Activated naive CD4-positive, alpha-beta T cell (primary cell): ENCODE results near the gene SCAI.
"Not testable (repeated sequence)": the region's sequence is repeated elsewhere in the genome, so short reads cannot be mapped to it uniquely, and the experiment has no call there.

ENCODE experiments used
- DNase-seq, 4 experiments: peaks; one replicate each; lab custom pipeline; 2025; lab: John Stamatoyannopoulos, UW

The SCAI gene

DNA sequence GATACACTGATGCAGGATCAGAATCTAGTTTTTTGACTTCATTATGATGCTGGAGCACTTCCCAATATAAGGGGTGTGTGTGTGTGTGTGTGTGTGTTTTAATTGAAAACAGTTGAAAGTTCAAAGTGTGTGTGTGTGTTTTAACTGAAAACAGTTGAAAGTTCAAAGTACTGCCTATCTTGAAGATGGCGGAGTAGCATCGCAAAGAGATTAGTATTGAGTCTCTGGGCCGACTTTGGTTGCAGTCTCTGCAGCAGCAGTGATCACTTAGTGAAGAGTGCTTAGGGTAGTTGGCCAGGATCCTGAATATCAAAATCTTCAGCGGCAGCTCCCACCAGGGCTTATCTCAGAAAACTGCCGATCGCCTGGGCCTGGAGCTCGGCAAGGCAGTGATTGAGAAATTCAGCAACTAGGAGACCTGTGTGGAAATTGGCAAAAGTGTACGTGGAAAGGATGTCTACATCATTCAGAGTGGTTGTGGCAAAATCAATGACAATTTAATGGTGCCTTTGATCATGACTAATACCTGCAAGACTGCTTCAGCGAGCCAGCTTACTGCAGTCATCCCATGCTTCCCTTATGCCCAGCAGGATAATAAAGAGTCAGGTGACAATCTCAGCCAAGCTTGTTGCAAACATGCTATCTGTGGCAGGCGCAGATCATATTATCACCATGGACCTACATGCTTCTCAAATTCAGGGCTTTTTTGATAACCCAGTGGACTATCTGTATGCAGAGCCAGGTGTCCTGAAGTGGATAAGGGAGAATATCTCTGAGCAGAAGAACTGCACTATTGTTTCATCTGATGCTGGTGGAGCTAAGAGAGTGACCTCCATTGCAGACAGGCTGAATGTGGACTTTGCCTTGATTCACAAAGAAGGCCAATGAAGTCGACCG lies 7.3 kb upstream of the SCAI start:
- no peak for DNase-seq

DNA sequence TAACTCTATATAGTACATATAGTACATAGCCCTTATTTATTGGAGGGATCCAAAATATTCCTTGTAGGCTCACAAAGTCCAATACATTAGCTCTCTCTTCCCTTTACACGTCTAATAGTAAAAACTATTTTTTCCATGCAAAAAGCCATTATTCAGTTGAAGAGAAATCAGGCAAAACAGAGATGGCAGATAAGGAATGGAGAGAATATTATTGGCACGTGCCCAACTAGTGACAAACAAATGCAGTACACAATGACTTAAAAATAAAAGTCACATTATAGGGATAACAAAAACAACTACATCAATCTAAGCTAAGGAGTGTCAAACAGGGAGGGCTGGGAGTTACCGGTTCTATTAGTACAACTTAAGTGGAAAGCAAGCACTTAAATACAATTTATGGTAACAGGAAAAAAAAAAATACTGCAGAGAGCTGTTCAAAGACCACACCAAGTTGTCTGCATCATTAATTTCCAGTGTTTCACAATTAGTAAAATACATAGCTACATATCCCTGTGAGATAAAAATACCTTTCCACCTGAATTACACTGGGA lies 4.1 kb upstream of the SCAI start:
- DNase-seq: no peak

DNA sequence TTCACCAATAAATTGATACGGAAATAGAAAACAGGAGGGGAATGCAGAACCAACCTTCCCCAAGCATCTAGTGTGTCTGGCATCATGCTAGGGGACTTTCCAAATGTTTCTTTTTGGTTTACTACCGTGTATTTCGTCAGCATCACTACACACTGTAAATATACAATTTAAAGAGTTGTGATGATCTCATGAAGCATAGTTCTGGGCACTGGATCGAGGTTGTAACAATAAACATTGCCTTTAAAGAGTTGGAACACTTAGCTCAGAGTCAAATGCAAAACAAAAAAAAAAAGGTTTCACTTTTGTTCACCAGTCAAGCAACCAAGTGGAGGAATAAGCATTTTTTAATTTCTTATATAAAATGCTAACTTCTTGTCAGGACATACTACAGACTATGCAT lies 2.9 kb upstream of the SCAI start:
- no peak for DNase-seq

DNA sequence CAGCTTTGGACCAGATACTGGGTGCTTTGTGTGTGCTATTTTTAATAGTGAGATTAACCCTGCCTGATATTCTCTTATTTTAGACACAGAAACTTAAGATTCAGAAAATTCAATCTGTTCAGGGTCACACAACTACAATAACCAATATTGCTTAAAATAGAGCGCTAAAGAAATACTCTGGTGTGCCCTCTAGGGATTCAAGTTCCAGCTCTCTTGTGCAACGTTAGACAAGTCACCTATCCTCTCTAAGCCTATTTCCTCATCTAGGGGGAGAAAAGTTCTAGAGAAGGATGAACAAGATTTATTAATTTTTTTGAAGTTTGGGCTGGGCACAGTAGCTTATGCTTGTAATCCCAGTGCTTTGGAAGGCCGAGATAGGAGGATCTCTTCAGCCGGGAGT lies 2.1 kb upstream of the SCAI start:
- no peak for DNase-seq

DNA sequence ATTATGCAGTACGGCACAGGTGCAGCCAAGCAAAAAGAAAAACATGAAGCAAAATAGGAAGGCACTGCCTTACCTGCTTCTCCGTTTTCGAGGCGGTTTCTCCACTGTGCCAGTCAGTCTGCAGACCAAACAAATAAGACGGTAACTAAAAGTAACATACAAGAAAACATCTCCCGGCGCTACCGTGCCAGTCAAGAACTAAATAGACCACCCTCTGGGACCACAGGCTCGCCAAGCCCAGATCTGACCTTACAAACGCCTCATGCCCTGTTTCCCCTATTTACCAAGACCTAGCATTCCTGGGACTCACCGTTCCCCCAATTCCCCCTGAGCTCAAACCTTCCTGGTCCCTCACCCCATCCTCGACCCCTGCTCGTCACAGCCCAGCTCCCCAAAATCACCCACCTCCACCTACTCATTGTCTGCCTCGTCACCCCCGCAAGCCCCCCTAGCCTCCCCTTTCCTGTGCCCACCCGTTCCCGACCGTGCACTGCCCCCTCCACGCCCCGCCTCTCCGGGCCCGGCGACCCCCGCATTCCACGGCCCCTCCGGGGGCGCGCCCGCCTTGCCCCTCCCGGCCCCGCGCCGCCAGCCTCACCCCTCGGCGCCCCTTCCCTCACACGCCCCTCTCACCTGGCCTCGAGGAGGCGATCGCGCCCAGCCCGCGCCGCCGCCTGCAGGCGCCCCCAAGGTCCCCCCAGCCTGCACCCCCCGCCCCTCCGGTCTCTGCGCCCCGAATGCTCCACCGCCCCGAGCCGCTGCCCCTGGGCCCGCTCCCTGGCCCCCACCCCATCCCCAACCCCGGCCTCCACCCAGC lies 560 bp downstream of the SCAI start:
- DNase-seq: peak in 1 of 4 experiments; percentile 20

DNA sequence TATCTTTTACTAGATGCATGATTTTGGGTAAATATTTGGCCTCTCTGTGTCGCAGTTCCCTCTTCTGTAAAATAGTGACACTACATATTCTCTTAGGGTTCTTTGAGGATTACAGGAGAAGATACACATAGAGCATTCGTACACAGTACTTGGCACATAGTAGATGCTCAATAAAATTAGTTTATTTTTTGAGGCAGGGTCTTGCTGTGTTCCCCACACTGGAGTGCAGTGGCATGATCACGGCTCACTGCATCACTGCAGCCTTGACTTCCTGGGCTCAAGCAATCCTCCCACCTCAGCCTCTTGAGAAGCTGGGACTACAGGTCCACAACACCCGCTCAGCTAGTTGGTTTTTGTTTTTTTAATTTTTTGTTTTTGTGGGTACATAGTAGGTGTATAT lies 1.6 kb downstream of the SCAI start:
- DNase-seq: no peak

DNA sequence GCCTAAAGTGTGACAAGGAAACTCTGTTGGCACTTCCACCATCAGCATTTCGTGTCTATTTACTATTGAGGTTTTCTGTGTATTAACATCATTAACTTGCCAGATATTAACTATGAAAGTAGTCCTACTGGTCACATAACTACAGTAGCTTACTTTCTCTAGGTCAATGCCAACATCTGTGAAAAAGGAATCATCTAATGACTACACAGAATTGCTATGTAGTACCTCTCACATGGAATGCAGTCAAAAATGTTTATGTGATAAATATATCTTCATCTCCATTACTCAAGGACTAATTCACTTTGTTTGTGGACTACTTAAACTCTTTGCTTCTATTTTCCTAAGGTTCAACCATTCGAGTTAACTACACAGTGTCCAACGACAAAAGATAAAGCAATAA lies 2.1 kb downstream of the SCAI start:
- no peak for DNase-seq

DNA sequence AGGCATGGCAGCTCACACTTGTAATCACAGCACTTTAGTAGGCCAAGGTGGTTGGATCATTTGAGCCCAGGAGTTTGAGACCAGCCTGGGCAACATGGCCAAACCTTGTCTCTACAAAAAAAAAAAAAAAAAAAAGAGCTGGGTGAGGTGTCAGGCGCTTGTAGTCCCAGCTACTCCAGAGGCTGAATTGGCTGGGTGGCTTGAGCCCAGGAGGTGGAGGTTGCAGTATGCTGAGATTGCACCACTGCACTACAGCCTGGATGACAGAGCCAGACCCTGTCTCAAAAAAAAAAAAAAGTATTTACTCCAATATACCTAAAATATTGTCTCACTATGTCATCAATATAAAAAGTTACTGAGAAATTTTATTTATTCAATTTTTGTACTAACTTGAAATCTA lies 2.8 kb downstream of the SCAI start:
- no peak for DNase-seq

DNA sequence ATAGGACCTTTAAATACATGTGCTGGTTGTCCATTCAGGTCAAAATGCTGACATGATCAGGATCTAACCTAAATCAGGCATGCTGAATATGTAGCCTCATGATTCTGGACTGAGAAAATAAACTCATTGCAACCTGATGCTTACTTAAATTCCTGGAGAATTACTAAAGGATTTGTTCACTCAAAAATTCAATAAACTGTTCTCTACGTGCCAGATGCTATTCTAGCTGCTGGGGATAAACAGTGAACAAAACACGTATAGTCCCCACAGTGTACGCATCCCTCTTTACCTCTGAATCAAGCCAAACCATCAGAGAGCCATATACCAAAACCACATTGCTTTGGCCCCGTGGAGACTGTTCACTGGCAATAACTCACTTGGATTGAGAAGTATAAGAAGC lies 6.1 kb downstream of the SCAI start:
- DNase-seq: no peak

DNA sequence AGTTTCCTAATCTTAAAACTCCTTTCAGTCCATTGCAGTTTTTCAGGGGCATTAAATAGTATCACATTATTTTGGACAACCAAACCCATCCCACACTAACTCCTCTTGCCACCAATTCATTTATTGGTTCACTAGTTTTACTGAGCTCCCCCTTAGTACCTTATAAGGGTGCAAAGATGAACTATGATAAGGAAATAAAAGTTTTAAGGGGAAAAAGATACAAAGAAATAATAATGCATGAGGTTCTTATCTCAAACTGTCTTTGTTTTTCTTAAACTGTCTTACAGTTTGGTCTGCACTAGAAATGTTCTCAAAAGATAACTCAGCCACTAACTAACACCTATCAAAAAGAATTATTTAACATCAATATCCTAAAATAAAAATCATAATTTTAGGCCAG lies 8.4 kb downstream of the SCAI start:
- DNase-seq: no peak

DNA sequence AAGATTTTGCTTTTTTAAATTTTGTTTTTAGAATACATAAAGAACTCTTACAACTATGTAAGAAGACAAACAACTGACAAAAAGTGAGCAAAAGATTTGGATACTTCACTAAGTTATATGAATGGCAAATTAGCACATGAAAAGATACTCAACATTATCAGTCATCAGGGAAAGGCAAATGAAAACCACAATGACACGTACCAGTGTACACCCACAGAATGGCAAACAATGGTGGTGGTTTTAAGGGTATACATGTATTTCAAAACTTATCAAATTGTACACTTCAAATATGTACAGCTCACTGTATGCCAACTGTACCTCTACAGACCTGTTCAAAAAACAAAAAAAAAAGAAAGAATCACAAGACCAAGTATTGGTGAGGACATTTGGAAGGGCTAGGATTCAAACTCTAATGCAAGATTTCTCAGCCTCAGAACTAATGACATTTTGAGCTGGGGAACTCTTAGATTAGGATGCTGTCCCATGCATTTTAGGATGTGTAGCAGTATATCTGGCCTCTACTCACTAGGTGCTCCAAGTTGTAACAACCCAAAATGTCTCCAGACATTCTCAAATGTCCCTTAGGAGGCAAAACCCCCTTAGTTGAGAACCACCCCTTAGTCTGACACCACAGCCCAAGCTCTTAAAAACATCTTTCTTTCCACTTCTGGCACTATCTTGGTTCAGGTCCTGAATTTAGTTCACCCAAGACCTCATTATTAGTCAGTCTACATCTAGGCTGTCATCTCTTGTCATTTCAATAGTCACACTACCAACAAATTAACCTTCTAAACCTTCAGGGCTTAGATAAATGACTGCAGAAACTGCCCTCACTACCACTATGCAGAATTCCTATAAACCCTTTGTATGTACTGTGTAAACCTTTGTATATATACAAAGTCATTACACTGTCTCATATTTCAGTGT lies 9.7 kb downstream of the SCAI start:
- no peak for DNase-seq

DNA sequence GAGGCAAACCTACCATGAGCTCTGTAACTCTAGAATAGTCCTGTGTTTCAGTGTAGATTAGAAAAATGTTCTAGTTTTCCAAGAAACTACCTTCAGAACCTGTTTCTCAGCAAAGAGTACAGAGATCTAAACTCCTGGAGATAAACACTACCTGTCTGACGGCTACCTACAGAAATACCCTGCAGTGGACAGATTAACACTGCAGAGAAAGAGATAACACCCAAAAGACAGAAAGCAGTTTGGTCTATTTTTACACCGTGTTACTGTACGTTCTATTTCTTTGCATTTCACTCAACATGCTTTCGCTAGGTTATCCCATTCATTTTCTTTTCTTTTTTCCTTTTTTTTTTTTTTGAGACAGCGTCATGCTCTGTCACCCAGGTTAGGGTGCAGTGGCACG lies 11.6 kb downstream of the SCAI start:
- DNase-seq: no peak

DNA sequence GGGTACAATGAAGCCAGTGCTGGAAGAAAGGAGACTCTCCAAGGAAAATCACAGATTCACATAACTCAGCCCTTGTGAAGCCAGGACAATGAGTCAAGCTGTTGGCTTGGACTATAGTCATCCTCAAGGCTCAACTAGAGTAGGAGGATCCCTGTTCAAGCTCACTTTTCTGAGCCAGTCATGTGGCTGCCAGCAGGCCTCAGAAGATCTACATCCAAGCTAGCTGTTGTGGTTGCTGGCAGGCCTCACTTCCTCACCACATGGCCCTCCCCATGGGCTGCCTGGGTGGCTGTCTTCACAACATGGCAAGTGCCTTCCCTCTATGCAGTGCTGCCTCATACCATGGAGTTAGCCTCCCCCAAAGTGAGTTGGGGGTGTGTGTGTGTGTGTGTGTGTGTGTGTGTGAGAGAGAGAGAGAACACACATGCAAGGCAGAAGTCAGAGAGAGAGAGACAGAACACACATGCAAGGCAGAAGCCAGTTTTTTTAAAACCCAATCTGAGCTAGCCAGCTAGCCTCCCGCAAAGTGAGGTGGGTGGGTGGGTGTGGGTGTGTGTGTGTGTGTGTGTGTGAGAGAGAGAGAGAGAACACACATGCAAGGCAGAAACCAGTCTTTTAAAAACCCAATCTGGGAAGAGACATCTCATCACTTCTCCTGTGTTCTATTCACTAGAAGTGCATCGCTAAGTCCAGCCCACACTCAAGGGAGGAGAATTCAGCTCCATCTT lies 17.1 kb downstream of the SCAI start:
- peak; percentile 9 to 70 (median 38) for DNase-seq

DNA sequence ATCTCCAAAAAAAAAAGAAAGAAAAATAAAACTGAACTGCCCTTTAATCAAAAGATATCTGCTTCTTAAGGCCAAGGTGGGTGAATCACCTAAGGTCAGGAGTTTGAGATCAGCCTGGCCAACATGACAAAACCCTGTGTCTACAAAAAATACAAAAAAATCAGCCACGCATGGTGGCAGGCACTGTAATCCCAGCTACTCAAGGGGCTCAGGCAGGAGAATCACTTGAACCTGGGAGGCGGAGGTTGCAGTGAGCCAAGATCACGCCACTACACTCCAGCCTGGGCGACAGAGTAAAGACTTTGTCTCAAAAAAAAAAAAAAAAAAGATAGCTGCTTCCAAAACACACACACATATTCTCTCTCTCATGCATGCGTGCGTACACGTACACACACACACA lies 17.8 kb downstream of the SCAI start:
- no peak for DNase-seq

DNA sequence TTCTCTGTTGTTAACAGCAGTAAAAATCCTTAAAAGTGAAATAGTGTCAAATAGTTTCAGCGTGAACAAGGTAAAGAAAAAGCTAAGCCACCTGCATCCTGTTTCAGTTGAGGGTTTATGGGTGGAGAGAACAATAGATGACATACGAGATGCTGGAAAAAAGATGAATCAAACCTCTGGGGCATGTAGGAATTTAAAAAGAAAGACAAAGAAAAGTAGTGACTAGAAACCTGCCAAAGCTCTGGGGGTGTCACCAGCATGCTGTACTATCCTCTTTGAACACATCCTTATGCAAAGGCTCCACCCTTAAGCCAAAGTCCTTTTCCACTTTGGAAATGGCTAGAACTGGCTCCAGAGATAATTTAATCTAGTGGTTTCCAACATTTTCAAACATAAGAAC lies 22.2 kb downstream of the SCAI start:
- DNase-seq: no peak

DNA sequence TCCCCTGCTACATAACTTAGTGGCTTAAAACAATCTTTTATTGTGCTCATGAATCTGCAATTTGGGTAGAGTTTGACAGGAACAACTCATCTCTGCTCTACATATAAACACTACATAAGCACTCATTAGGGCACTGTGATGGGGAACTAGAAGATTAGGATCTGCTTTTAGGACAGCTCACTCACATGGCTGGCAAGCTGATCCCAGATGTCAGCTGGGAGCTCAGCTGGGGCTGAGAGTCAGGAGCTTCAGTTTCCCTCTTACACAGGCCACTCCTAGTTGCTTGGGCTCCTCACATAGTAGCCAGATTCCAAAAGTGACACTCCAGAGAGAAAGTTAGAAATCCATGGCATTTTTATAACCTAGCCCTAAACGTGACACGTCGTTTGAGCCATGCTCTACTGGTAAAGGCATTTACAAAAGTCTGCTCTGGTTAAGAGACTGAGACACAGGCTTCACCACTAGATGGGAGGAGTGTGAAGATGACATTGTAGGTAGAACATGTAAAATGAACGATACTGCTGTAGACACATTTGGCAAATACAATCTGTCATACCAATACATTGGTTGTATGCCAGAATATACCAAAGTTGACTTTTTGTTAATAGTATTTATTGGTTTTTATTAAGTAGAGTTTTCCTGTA lies 23.6 kb downstream of the SCAI start:
- no peak for DNase-seq

DNA sequence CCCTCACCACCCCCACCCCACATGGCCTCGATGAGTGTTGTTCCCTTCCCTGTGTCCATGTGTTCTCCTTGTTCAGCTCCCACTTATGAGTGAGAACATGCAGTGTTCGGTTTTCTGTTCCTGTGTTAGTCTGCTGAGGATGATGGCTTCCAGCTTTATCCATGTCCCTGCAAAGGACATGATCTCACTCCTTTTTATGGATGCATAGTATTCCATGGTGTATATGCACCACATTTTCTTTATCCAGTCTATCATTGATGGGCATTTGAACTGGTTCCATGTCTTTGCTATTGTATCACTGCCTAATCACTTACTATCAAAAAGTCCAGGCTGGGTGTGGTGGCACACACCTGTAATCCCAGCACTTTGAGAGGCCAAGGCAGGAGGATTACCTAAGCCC lies 24.6 kb downstream of the SCAI start:
- DNase-seq: not testable (repeated sequence)

DNA sequence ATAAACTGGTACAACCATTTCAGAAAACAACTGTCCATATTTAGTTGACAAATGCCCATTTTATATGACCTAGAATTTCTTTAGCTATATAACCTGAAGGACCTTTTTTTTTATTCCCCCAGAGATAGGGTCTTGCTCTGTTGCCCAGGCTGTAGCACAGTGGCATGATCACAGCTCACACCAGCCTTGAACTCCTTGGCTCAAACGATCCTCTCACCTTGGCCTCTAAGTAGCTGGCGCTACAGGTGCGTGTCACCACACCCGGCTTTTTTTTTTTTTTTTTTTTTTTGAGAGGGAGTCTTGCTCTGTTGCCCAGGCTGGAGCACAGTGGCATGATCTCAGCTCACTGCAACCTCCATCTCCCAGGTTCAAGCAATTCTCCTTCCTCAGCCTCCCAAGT lies 28.8 kb downstream of the SCAI start:
- DNase-seq: not testable (repeated sequence)

DNA sequence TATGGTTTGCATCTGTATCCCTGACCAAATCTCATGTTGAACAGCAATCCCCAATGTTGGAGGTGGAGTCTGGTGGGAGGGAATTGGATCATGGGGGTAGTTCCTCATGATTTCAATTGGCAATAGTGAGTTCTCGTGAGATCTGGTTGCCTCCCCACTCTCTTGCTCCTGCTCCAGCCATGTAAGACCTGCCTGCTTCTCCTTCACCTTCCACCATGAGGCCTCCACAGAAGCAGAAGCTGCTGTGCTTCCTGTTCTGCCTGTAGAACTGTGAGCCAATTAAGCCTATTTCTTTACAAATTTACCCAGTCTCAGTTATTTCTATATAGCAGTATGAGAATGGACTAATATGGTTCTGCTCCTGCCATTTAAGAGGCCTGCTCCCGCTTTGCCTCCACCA lies 32.9 kb downstream of the SCAI start:
- DNase-seq: no peak

DNA sequence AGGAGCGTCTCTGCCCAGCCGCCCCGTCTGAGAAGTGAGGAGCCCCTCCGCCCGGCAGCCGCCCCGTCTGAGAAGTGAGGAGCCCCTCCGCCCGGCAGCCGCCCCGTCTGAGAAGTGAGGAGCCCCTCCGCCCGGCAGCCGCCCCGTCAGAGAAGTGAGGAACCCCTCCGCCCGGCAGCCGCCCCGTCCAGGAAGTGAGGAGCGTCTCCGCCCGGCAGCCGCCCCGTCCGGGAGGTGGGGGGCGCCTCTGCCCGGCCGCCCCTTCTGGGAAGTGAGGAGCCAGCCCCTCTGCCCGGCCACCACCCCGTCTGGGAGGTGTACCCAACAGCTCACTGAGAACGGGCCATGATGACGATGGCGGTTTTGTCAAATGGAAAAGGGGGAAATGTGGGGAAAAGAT lies 34.8 kb downstream of the SCAI start:
- DNase-seq: not testable (repeated sequence)
